ENCODE data around the gene LRIG1. TPM values are rescaled to one million over a fixed set of nuclear protein-coding genes. Genes with fewer than 3 reads are reported as not detected.

LRIG1 gene
- total RNA-seq, 1 experiment from 2014 or later = 14.7 TPM

- TF ChIP-seq CTCF (IDR thresholded peaks at IDR 0.05; ENCODE audit: unreplicated experiment) = no peak
- H3K4me3 Mint-ChIP-seq (ENCODE audit: low read depth, unreplicated experiment) = no peak overlapping the region
- no peaks in the 10 kb centered on the region for H3K9me3 Mint-ChIP-seq (ENCODE audit: low read depth, unreplicated experiment)
- CTCF ChIA-PET = no interaction called here
- H3K4me1 Mint-ChIP-seq (ENCODE audit: low read depth, unreplicated experiment) = no peaks in the 10 kb centered on the region
- no TSS peak for BruUV-seq (replicated peaks)
- peaks cover 5% of the 10 kb centered on the region for H3K36me3 Mint-ChIP-seq (ENCODE audit: insufficient read depth, unreplicated experiment)
- no peaks in the 10 kb centered on the region for H3K27me3 Mint-ChIP-seq (ENCODE audit: unreplicated experiment)
- DNase-seq = no peak
- H3K27ac Mint-ChIP-seq (ENCODE audit: unreplicated experiment) = no peak overlapping the region
- intact Hi-C loops (cut with micrococcal nuclease; ENCODE audit: unreplicated experiment) = no loop called here
Measured at GRCh38 chr3:66470956-66471686, 29.7 kb downstream of the LRIG1 start.

DNA sequence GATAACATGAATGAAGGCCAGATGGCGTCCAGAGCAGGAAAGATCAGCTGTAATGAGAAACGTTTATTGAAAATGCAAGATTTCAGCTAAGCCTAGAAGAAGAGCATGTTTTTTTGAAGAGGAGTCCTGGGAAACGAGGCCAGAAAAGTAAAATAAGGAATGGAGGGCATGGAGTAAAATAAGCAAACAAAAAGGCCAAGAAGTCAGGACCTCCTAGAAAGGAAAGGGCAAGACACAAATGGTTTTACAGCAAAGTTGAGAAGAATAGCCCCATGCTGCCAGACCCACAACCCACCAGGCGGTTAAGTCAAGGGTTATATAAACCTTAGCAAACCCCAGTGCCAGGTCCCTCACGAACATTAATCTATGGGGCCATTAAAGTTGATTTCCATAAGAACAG, 30.5 kb downstream of the LRIG1 start:
- intact Hi-C loops (cut with micrococcal nuclease; ENCODE audit: unreplicated experiment) = no loop called here
- no peak for TF ChIP-seq CTCF (IDR thresholded peaks at IDR 0.05; ENCODE audit: unreplicated experiment)
- Mint-ChIP-seq H3K9me3 (ENCODE audit: low read depth, unreplicated experiment) (no peaks in the 10 kb centered on the region), H3K4me1 (ENCODE audit: low read depth, unreplicated experiment) (no peaks in the 10 kb centered on the region), H3K27ac (ENCODE audit: unreplicated experiment) (no peak overlapping the region), H3K4me3 (ENCODE audit: low read depth, unreplicated experiment) (no peak overlapping the region), H3K36me3 (ENCODE audit: insufficient read depth, unreplicated experiment) (peaks cover 5% of the 10 kb centered on the region), H3K27me3 (ENCODE audit: unreplicated experiment) (no peaks in the 10 kb centered on the region)
- CTCF ChIA-PET = interaction anchor here (0.6 kb wide), 1 partner anchor 19 kb away, joined by 4 read pairs; no protein-coding TSS in a partner anchor
- DNase-seq = no peak
- BruUV-seq (replicated peaks) = no TSS peak

DNA sequence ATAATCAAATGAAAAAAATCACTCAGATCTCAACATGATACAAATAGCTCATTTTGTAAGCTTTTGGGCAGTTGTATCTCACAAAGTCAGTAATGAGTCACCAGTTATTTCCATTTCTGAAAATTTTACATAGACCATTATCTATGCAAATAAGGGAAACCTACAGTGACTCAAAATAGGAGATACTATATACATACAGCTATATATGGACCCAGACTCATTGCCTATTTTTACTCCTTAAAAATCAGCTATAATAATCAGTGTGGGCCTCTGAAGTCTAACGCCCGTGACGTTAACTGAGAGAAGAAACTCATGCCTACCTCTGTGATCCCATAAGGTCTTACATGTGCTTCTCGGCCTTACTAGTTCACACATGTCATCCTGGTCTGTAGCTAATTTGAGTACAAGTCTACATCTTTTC, 31.6 kb downstream of the LRIG1 start:
- DNase-seq = no peak
- Mint-ChIP-seq H3K27me3 (ENCODE audit: unreplicated experiment) (no peaks in the 10 kb centered on the region), H3K9me3 (ENCODE audit: low read depth, unreplicated experiment) (no peaks in the 10 kb centered on the region), H3K4me1 (ENCODE audit: low read depth, unreplicated experiment) (no peaks in the 10 kb centered on the region), H3K36me3 (ENCODE audit: insufficient read depth, unreplicated experiment) (peaks cover 5% of the 10 kb centered on the region), H3K4me3 (ENCODE audit: low read depth, unreplicated experiment) (no peak overlapping the region), H3K27ac (ENCODE audit: unreplicated experiment) (no peak overlapping the region)
- no TSS peak for BruUV-seq (replicated peaks)
- intact Hi-C loops (cut with micrococcal nuclease; ENCODE audit: unreplicated experiment) = no loop called here
- CTCF ChIA-PET = no interaction called here
- TF ChIP-seq CTCF (IDR thresholded peaks at IDR 0.05; ENCODE audit: unreplicated experiment) = no peak

- BruUV-seq (replicated peaks) = no TSS peak
- intact Hi-C loops (cut with micrococcal nuclease; ENCODE audit: unreplicated experiment) = no loop called here
- Mint-ChIP-seq H3K9me3 (ENCODE audit: low read depth, unreplicated experiment) (no peaks in the 10 kb centered on the region), H3K4me3 (ENCODE audit: low read depth, unreplicated experiment) (no peak overlapping the region), H3K27me3 (ENCODE audit: unreplicated experiment) (no peaks in the 10 kb centered on the region), H3K4me1 (ENCODE audit: low read depth, unreplicated experiment) (no peaks in the 10 kb centered on the region), H3K36me3 (ENCODE audit: insufficient read depth, unreplicated experiment) (peaks cover 5% of the 10 kb centered on the region), H3K27ac (ENCODE audit: unreplicated experiment) (no peak overlapping the region)
- TF ChIP-seq CTCF (IDR thresholded peaks at IDR 0.05; ENCODE audit: unreplicated experiment) = no peak
- DNase-seq = no peak
- CTCF ChIA-PET = no interaction called here
Measured at GRCh38 chr3:66467996-66468735, 32.7 kb downstream of the LRIG1 start.

Measured in Calu3 (cell line).